HT-29 (cell line): Measurements from ENCODE around the gene SAFB2. TPM values are rescaled to one million over a fixed set of nuclear protein-coding genes. Genes with fewer than 3 reads are reported as not detected.

ENCODE experiments used
- DNase-seq: peaks from one replicate; pipeline ENCODE4 v3.0.0-alpha.2; 2015; ENCODE audit warnings: low spot score
- total RNA-seq: library from RNA; depleted of rRNA; stranded (reverse); fragments of >200 nt; shearing (Covaris generic); gene quantifications from 2 replicates; pipeline ENCODE4 v1.2.3, GENCODE V29; 2014; rRNA removed

SAFB2 gene
- total RNA-seq = 37.8 and 38.1 TPM in 2 replicates

- peak; percentile 98 for DNase-seq
Observed at GRCh38 chr19:5622465-5623396, at the start of gene SAFB2, which contains the start of gene SAFB. Gene SAFB2 (minus strand): TSS chr19:5622776. CDS start chr19:5622715, 61 bp downstream. Gene SAFB (plus strand): TSS chr19:5623083. CDS start chr19:5623206, 123 bp downstream.

- no peak for DNase-seq
Observed at GRCh38 chr19:5671600-5671999, 49.0 kb upstream of the SAFB2 start.

GRCh38 chr19:5669212-5669611 is 46.6 kb upstream of the SAFB2 start:
- DNase-seq = no peak

GRCh38 chr19:5667751-5668271 is 45.2 kb upstream of the SAFB2 start:
- DNase-seq = no peak

- DNase-seq = no peak
Observed at GRCh38 chr19:5666921-5667610, 44.5 kb upstream of the SAFB2 start.

- peak; percentile 32 for DNase-seq
Observed at GRCh38 chr19:5665781-5666513, 43.4 kb upstream of the SAFB2 start.

- no peak for DNase-seq
Observed at GRCh38 chr19:5664515-5664914, 41.9 kb upstream of the SAFB2 start.

GRCh38 chr19:5663904-5664303 is 41.3 kb upstream of the SAFB2 start:
- no peak for DNase-seq

GRCh38 chr19:5661483-5661882 is 38.9 kb upstream of the SAFB2 start:
- no peak for DNase-seq

- no peak for DNase-seq
Observed at GRCh38 chr19:5655412-5655811, 32.8 kb upstream of the SAFB2 start.

- DNase-seq = no peak
Observed at GRCh38 chr19:5654931-5655330, 32.4 kb upstream of the SAFB2 start.

GRCh38 chr19:5652261-5652660 is 29.7 kb upstream of the SAFB2 start:
- no peak for DNase-seq

- no peak for DNase-seq
Observed at GRCh38 chr19:5651361-5651760, 28.8 kb upstream of the SAFB2 start.

GRCh38 chr19:5648464-5648863 is 25.9 kb upstream of the SAFB2 start:
- DNase-seq = no peak

GRCh38 chr19:5646703-5647102 is 24.1 kb upstream of the SAFB2 start:
- DNase-seq = no peak

- no peak for DNase-seq
Observed at GRCh38 chr19:5645409-5645808, 22.8 kb upstream of the SAFB2 start.

GRCh38 chr19:5644037-5644436 is 21.5 kb upstream of the SAFB2 start:
- no peak for DNase-seq

- no peak for DNase-seq
Observed at GRCh38 chr19:5643060-5643459, 20.5 kb upstream of the SAFB2 start.

GRCh38 chr19:5642204-5642603 is 19.6 kb upstream of the SAFB2 start:
- no peak for DNase-seq

- no peak for DNase-seq
Observed at GRCh38 chr19:5641171-5641570, 18.6 kb upstream of the SAFB2 start.

- no peak for DNase-seq
Observed at GRCh38 chr19:5637971-5638370, 15.4 kb upstream of the SAFB2 start.

- DNase-seq = no peak
Observed at GRCh38 chr19:5635427-5635826, 12.9 kb upstream of the SAFB2 start.
